CD1c-positive myeloid dendritic cell (primary cell): Measurements from ENCODE around the gene KRTAP7-1.
A peak's percentile ranks its signal among the peaks of the same experiment; 100 is the strongest.

Experiments used
- DNase-seq: peaks from one replicate; pipeline ENCODE4 v3.0.0-alpha.2; 2016; ENCODE audit errors: extremely low spot score

KRTAP7-1 gene, protein sequence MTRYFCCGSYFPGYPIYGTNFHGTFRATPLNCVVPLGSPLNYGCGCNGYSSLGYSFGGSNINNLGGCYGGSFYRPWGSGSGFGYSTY

DNA sequence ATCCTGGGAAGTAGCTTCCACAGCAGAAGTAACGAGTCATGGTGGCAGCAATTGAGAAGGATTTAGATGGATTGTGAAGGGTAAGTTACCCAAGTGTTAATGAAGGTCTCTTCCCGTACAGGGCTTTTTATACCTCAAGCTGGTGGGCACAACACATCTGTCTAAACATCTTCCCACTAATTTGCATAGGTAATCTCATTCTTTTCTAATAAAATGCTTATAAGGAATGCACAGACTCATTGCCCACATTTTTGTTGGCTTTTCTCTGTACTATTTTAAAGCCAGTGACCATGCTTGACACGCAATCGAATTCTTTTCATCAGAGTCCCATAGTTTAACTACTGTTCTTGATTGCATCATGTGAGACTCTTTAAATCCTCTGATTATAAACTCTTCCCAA, at the start of gene KRTAP7-1:
Gene KRTAP7-1, minus strand, starts transcription at position 101 of the 400 bp plus-strand sequence. Its CDS starts 61 bp downstream, at position 40.
- no peak for DNase-seq

DNA sequence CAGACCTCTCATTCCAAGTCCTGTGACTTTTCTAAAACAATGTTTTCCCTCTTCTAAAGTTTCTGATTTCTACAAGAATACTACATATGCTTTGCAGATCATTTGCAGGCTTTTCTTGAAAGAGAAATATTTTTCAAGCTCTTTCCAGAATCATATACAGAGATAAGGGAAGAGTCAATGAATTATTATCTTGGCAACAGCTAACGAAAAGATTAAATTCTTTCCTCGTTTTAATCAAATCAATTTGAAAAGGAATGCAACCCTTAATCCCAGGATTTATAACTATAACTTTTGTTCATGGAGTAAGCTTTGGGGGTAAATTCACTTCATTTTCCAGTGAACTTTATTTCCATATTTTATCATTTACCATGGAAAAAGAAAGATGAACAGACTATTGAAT, 45.0 kb upstream of the KRTAP7-1 start:
- no peak for DNase-seq

DNA sequence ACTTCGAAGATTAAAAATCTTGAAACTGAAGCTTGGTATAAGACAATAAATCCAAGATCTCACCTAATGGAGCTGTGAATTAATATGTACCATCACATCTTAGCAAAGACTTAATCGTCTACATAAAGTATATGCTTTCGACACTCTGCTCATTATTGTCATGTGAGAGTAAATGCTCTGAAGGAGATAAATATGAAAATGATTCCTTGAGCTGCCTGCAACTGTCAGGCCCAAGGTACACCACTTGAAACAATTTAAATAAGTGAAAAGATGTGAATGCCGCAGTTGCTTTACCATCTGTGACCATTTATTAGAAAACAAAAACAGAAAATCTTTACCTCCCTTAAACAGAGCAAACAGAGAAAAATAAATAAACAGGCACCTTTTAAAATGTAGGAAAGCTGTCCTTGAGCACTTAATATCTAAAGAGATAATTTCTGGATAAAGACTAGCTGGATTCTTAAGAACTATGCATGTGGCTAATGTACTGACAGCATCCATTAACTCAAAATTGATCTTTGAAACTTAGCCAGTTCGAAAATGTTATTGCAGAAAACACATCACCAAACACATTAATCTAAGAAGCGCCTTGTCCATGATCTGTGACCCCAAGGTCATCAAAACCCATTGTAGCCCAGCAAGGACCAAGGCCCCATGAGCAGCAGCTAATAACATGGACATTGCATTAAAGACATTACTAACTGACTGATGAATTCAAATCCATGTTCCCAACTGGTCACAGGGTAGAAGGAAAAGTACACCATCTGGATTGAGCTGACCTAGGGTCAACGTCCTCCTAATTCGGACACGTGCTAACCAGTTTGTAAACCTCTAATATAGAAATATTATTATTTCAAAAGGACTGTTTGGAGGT, 18.3 kb upstream of the KRTAP7-1 start:
- DNase-seq = no peak

DNA sequence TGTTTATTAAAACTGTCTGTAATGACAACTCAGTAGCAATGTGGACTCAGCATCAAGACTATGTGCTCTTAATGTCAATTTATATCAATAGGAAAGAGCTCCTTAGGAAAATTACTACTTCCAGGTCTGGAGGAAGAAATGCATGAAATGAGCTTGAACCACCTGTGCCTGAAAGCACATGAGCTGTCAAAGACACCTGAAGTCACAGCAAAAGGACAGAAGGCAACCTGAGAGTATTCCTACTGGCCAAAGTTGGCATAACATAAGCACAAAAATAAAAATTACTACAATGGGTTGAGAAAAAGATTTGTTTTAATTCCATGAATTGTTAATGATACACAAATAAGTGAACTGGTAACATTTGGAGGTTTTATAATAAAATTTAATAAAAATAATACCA, 13.4 kb upstream of the KRTAP7-1 start:
- no peak for DNase-seq

DNA sequence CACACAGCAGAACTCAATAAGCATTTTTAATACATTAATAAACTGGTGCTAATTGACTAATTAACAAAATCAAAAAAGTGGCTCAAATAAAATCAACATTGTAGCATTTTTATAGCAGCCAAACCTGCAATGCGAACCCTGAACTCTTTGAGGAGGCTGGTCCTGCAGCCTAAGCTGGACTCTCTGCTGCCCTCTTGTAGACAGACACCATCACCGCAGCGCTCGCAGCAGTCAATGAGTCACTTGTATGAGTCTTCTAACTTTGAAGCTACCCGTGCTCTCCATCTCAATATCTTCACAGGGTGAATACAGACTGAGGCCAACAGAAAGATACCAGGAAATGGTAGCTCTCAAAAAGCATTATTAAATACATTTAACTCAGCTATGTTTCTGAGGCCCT, 9.7 kb upstream of the KRTAP7-1 start:
- no peak for DNase-seq

DNA sequence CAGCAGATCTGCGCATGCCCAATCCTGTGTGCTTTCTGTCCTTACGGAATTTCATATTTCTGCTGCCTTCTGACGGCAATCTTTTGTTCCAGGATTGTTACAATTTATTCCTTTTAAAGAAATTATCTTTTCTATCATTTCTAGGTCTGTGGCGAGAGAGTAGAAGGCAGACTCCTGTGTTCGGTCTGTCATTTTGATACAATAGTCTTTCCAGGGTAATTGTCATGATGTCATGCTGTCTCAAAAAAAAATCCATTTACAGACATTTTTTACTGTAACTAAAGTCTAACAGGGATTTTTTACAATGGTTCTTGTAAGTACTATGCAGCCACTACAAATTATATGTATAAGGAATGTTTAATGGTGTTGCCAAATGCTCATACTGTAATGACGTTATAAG, 9.0 kb upstream of the KRTAP7-1 start:
- no peak for DNase-seq

DNA sequence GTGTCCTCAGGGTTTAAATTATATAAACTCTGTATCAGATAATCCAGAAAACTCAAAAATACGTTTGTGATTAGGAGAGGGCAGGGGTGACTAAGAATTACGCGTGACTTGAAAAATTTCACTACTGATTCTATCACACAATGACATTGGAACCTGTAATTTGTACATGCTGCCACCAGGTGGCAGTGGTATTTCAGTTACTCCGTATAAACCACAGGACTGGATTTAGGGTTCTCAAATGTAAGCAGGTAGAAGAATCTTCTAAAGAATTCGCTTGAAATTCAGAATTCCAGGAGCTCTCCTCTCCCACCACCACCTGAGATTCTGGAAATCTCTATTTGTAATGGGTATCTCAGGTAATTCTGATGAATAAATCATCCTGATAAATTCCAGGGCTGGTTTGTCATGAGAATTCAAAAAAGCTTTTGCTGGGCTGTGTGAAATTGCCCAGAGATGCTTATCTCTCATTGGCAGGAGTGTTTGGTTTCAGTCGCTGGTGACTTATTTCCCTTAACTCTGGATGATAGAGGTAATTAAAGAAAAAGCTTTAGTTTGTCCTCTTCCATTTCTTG, 1.7 kb upstream of the KRTAP7-1 start:
- DNase-seq = peak; percentile 58

DNA sequence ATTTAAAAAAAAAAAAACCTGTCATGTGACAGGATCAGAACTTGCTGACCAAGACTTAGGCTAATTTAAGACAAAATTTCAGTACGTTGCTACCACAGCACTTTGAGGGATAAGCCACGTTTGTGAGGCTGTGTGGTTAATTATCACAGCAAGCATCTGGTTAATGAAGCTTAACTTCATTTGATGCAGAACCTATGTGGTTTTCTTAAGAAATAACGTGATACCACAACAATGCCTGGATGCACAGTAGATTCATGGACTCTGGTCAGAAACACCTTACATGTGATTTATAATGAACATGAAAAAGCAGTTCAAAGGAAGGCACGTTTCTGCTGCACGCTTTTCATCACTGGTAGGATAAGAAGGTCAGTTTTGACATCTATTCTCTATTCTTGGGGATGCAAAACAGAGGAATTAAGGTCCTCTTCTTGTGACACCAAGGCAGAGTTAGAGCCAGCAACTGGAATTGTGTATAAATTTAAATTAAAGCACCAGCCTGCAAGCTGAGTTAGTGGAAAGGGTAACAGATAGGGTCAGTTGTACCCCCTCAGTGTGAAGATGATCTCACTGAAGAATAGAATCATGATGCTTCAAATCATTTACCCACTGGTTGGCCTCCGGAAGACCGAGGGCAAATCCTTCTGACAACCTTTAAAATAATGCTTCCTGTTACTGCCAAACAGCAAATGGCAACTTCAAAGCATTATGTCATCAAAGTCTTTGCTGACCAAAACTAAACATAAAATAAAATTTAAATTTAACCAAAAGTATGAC, 10.5 kb downstream of the KRTAP7-1 start:
- DNase-seq = no peak

DNA sequence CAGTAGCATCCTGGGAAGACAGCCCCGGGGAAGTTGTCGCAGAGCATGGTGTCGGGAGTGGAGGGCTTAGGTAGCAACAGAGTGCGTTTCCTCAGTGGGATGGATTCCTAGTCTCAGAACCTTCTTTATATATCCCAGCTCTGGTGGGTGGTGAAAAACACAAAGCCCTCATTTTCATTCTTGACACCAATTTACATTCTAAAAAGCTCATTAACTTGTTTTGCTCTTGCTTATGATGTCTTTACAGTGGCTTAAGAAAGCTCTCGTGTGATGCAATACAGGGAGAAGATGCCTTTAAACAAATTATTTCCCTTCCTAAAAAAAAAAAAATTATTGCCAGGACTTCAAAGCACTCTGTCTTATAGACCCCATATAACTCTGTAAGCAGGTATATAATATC, 16.4 kb downstream of the KRTAP7-1 start, which contains the start of gene KRTAP8-1:
Gene KRTAP8-1, minus strand, starts transcription at position 101 of the 400 bp plus-strand sequence. Its CDS starts 54 bp downstream, at position 47.
- DNase-seq = no peak

DNA sequence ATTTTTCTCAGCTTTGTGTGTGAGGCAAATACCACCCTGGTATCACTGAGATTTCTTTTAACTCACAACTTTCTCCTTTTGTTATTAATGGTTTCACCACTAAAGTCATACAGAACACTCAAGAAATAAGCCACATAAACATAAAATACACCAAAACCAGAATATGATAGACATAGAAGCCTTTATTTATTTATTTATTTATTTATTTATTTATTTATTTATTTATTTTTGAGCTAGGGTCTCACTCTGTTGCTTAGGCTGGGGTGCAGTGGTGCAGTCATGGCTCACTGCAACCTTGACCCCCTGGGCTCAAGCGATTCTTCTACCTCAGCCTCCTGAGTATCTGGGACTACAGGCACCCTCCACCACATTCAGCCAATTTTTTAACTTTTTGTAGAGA, 29.0 kb downstream of the KRTAP7-1 start:
- DNase-seq = no peak

DNA sequence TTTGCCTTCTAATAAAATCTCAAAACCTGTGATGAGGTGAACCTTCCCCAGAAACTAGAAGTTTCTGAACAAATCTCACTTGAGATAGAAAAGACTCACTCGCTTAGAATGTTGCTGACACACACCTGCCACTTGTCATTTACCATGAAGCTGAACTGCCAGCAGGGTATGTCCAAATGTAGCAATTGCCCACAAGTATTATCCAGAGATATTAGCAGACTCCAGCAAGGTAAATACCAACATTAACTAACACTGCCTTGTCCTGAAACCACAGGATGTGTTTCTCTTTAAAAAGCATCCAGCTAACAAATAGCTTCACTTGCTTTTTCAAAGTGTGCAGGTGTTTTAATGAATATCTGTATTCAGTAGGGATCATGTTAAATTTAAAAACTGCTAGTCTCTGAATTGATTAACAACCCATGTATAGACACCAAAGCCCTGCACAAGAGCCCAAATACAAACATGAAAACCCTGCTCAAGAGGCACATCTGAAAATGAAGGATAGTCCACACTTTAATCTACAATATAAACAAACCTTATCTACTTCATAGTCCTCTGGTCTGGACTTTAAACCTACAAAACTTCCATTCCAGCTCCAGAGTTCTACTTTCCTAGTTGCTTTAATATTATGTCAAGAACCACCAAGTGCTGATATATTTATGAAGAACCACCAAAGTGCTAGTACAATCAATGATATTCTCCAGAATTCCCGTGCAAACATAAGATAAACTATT, 35.8 kb downstream of the KRTAP7-1 start:
- DNase-seq = no peak

DNA sequence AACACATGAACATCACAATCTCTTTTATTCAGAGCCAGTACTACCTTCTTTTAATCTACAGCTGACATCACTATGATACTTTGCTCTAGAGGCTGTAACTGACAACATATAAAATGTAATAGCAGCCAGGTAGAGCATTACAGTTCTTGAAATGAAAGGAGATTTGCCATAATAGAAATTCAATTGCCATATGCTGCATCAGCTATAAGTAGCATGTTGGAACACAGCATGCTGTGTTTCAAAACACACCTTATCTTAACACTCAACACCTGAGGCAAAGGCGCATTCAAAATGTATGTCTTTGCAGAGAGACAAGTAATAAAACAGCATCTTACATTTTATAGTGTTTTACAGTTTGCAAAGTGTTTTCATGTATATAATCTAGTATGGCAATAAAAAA, 50.3 kb downstream of the KRTAP7-1 start:
- no peak for DNase-seq
